Measurements from ENCODE around the gene PPP1R9A. TPM values are rescaled to one million over a fixed set of nuclear protein-coding genes. Genes with fewer than 3 reads are reported as not detected.
"Not testable (repeated sequence)": the region's sequence is repeated elsewhere in the genome, so short reads cannot be mapped to it uniquely, and the experiment has no call there.

The PPP1R9A gene
- total RNA-seq, 1 donor from 2014 or later, result 57.2 TPM

DNA sequence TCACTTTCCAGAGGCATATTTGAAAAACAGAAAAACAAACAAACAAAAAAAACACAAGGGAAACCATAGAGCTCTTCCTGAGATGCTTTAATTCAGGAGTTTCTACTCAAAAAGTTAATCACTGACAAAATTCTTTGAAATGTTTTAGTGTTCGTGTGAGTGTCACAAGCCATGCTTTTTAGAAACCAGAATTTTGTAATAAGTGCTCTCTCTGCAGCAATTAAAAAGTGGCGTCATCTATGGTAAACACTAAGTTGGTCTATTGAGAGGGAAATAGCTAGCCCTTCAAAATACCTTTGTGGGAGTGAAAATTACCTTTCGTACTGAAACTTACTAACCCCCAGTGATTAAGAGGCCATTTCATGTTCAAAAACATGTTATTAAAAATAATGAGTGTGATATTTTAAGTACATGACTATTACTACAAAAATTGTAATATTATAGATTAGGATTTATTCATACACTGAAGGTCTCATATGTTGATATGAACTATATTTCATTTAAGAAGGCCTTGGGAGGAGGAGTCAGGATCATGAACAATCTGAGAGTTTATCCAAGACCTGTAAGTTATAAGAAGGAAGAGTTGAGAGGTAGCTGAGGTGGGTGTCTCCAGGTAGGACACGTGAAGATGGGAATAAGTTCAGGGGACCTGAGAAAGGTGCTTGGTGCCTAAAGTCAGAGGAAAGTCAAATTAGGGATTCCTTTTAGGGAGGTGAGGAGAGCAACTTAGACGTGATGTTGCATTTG is 94.6 kb downstream of the PPP1R9A start:
- Mint-ChIP-seq H3K4me3 (ENCODE audit: low read depth) (no peak overlapping the region), H3K9me3 (ENCODE audit: low read depth) (no peaks in the 10 kb centered on the region), H3K36me3 (ENCODE audit: insufficient read depth) (no peaks in the 10 kb centered on the region), H3K27ac (no peak overlapping the region), H3K27me3 (no peaks in the 10 kb centered on the region), H3K4me1 (ENCODE audit: low read depth) (peaks cover 17% of the 10 kb centered on the region)
- DNase-seq (ENCODE audit: low spot score, unreplicated experiment), result no peak
- TF ChIP-seq, protein P1, sequence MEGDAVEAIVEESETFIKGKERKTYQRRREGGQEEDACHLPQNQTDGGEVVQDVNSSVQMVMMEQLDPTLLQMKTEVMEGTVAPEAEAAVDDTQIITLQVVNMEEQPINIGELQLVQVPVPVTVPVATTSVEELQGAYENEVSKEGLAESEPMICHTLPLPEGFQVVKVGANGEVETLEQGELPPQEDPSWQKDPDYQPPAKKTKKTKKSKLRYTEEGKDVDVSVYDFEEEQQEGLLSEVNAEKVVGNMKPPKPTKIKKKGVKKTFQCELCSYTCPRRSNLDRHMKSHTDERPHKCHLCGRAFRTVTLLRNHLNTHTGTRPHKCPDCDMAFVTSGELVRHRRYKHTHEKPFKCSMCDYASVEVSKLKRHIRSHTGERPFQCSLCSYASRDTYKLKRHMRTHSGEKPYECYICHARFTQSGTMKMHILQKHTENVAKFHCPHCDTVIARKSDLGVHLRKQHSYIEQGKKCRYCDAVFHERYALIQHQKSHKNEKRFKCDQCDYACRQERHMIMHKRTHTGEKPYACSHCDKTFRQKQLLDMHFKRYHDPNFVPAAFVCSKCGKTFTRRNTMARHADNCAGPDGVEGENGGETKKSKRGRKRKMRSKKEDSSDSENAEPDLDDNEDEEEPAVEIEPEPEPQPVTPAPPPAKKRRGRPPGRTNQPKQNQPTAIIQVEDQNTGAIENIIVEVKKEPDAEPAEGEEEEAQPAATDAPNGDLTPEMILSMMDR (IDR thresholded peaks at IDR 0.05; ENCODE audit: unreplicated experiment), result no peak

DNA sequence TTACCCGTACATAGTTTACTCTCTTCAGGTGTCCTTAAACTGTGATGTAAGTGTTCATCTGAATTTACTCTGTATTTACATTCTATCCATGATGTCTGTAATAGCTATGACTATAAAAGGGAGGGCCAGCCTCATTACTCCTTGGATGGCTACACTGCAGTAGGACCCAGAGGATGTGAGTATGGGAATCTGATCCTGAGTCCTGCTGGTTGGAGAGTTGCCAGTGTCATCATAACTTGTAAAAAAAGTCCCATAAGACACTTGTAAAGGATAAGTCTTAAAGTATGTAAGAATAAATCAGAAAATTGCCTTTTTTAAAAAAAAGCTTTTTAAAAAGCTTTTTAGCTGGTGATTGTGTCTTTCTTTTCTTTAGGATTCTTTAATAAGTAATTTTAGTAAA is 95.4 kb downstream of the PPP1R9A start:
- H3K36me3 Mint-ChIP-seq (ENCODE audit: insufficient read depth), result no peaks in the 10 kb centered on the region
- peaks cover 11% of the 10 kb centered on the region for H3K4me1 Mint-ChIP-seq (ENCODE audit: low read depth)
- no peak for DNase-seq (ENCODE audit: low spot score, unreplicated experiment)
- no peak overlapping the region for H3K27ac Mint-ChIP-seq
- H3K9me3 Mint-ChIP-seq (ENCODE audit: low read depth), result no peaks in the 10 kb centered on the region
- H3K4me3 Mint-ChIP-seq (ENCODE audit: low read depth), result no peak overlapping the region
- TF ChIP-seq, protein P1 (IDR thresholded peaks at IDR 0.05; ENCODE audit: unreplicated experiment), result no peak
- no peaks in the 10 kb centered on the region for H3K27me3 Mint-ChIP-seq

DNA sequence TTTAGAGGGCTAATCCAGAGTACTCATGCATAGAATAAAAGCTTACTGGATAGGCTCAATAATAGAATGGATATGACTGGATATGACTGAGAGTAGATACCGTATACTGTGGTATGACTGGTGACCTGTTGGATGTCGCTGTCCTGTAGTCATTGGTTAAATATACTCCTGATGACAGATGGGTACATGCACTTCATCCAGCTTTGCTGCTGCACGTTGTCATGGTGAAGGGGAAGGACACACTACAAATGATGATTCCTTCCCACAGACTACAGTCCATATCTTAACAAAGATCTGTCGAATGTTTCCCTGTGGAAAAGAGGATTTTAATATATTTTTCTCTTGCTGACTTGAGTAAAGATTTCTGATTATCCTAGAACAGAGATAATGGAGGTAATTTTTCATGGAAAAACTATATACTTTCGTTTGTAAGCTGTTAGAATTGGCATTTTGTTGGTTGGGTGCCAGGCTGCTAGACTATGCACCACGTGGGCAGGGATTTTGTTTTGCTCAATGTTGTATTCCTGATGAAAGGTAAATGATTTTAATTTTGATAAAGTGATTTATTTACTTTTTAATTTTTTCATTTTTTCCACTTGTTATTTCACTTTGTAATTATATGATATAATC is 97.3 kb downstream of the PPP1R9A start:
- H3K4me1 Mint-ChIP-seq (ENCODE audit: low read depth), result peaks cover 3% of the 10 kb centered on the region

DNA sequence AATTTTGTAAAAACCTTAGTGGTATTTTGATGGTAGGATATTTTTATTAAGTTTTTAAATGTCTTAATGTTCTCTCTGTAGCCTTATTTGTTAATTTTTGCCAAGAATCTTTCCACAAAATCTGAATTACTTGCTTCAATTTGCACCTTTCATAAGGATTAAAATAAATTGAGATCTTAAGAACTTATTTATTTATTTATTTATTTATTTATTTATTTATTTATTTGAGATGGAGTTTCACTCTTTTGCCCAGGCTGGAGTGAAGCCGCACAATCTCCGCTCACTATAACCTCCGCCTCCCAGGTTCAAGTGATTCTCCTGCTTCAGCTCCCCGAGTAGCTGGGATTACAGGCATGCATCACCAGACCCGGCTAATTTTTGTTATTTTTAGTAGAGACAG is 98.6 kb downstream of the PPP1R9A start:
- H3K4me3 Mint-ChIP-seq (ENCODE audit: low read depth), result no peak overlapping the region
- no peak for DNase-seq (ENCODE audit: low spot score, unreplicated experiment)
- TF ChIP-seq, protein P1 (IDR thresholded peaks at IDR 0.05; ENCODE audit: unreplicated experiment), result no peak
- no peak overlapping the region for H3K27ac Mint-ChIP-seq
- H3K36me3 Mint-ChIP-seq (ENCODE audit: insufficient read depth), result no peaks in the 10 kb centered on the region
- no peaks in the 10 kb centered on the region for H3K9me3 Mint-ChIP-seq (ENCODE audit: low read depth)
- no peaks in the 10 kb centered on the region for H3K27me3 Mint-ChIP-seq
- H3K4me1 Mint-ChIP-seq (ENCODE audit: low read depth), result peaks cover 3% of the 10 kb centered on the region

More for the DNA sequence above, 97.3 kb downstream of the PPP1R9A start:
- no peaks in the 10 kb centered on the region for H3K36me3 Mint-ChIP-seq (ENCODE audit: insufficient read depth)
- H3K27ac Mint-ChIP-seq, result no peak overlapping the region
- H3K9me3 Mint-ChIP-seq (ENCODE audit: low read depth), result no peaks in the 10 kb centered on the region
- TF ChIP-seq, protein P1 (IDR thresholded peaks at IDR 0.05; ENCODE audit: unreplicated experiment), result no peak
- DNase-seq (ENCODE audit: low spot score, unreplicated experiment), result no peak
- H3K27me3 Mint-ChIP-seq, result no peaks in the 10 kb centered on the region
- no peak overlapping the region for H3K4me3 Mint-ChIP-seq (ENCODE audit: low read depth)

DNA sequence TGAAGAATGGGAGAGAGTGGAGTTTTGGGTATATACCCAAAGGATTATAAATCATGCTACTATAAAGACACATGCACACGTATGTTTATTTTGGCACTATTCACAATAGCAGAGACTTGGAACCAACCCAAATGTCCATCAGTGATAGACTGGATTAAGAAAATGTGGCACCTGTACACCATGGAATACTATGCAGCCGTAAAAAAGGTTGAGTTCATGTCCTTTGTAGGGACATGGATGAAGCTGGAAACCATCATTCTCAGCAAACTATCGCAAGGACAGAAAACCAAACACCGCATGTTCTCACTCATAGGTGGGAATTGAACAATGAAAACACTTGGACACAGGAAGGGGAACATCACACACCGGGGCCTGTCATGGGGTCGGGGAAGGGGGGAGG is 101.4 kb downstream of the PPP1R9A start:
- not testable (repeated sequence) for H3K27me3 Mint-ChIP-seq; H3K4me1 Mint-ChIP-seq (ENCODE audit: low read depth); H3K9me3 Mint-ChIP-seq (ENCODE audit: low read depth); DNase-seq (ENCODE audit: low spot score, unreplicated experiment); H3K27ac Mint-ChIP-seq; H3K4me3 Mint-ChIP-seq (ENCODE audit: low read depth); H3K36me3 Mint-ChIP-seq (ENCODE audit: insufficient read depth)

All from progenitor cell of endocrine pancreas (in vitro differentiated cells).